HG03469 (cell line): ENCODE measurements around the gene HDAC2.
"Not testable (repeated sequence)": the region's sequence is repeated elsewhere in the genome, so short reads cannot be mapped to it uniquely, and the experiment has no call there.

Source experiments
- ATAC-seq: cut with Tn5 transposase; IDR thresholded peaks from one replicate; pipeline ENCODE4 v1.9.1; 2021; ENCODE audit warnings: mild to moderate bottlenecking, moderate library complexity, moderate number of reproducible peaks; ENCODE audit not compliant: unreplicated experiment

The HDAC2 gene

GRCh38 chr6:113920663-113921267, 50.2 kb downstream of the HDAC2 start:
- peak; percentile 60 for ATAC-seq

- not testable (repeated sequence) for ATAC-seq
These were observed 60.7 kb downstream of the HDAC2 start for GRCh38 chr6:113910285-113910684.

GRCh38 chr6:113909224-113909856, 61.6 kb downstream of the HDAC2 start:
- ATAC-seq = no peak

GRCh38 chr6:113908801-113909200, 62.1 kb downstream of the HDAC2 start:
- ATAC-seq = no peak

GRCh38 chr6:113907102-113907815, 63.7 kb downstream of the HDAC2 start:
- no peak for ATAC-seq

- no peak for ATAC-seq
These were observed 67.2 kb downstream of the HDAC2 start for GRCh38 chr6:113903666-113904330.

GRCh38 chr6:113901482-113901881, 69.5 kb downstream of the HDAC2 start:
- ATAC-seq = no peak

GRCh38 chr6:113894712-113895674, 76.0 kb downstream of the HDAC2 start:
- ATAC-seq = no peak

GRCh38 chr6:113893866-113894265, 77.1 kb downstream of the HDAC2 start:
- ATAC-seq = no peak

- no peak for ATAC-seq
These were observed 77.5 kb downstream of the HDAC2 start for GRCh38 chr6:113893451-113893850.

- no peak for ATAC-seq
These were observed 81.9 kb downstream of the HDAC2 start for GRCh38 chr6:113888956-113889630.

- ATAC-seq = no peak
These were observed 82.5 kb downstream of the HDAC2 start for GRCh38 chr6:113888493-113888892.

GRCh38 chr6:113886512-113886911, 84.4 kb downstream of the HDAC2 start:
- ATAC-seq = no peak

- no peak for ATAC-seq
These were observed 86.9 kb downstream of the HDAC2 start for GRCh38 chr6:113884011-113884410.
